ENCODE measurements around the gene FAM177A1.

The FAM177A1 gene

DNA sequence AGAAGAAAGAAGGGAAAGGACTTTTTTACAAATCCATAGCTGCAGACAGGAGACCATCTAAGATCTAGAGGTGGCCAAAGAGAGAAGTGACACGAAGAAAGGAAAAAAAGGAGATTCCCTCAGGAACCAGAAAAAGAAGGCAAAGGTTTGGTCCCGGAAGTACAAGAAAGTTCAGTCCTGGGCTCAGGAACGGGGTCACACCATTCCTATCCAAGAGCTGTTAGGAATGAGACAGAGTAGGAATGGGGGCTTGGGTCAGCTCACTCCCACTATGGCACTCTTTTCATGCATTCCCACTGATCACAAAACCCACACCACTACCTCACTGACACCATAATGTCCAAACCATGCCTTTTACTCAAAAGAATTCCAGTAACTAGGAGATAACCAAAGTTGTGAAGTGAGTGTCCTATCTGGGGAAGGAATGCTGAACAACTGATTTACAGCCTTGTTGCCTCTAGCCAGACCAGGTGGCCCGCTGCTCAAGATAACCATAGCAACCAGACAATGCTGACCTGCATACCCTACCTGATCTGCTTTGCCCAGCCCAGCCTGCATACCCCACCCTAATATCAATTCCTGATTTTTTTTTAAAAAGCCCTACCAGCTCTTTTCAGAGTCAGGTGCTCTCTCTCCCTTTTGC, 67.4 kb downstream of the FAM177A1 start:
- TF ChIP-seq, protein P1, sequence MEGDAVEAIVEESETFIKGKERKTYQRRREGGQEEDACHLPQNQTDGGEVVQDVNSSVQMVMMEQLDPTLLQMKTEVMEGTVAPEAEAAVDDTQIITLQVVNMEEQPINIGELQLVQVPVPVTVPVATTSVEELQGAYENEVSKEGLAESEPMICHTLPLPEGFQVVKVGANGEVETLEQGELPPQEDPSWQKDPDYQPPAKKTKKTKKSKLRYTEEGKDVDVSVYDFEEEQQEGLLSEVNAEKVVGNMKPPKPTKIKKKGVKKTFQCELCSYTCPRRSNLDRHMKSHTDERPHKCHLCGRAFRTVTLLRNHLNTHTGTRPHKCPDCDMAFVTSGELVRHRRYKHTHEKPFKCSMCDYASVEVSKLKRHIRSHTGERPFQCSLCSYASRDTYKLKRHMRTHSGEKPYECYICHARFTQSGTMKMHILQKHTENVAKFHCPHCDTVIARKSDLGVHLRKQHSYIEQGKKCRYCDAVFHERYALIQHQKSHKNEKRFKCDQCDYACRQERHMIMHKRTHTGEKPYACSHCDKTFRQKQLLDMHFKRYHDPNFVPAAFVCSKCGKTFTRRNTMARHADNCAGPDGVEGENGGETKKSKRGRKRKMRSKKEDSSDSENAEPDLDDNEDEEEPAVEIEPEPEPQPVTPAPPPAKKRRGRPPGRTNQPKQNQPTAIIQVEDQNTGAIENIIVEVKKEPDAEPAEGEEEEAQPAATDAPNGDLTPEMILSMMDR (IDR thresholded peaks at IDR 0.05; ENCODE audit: low read depth, low read length, missing control alignments) = no peak
- DNase-seq (ENCODE audit: low read depth) = no peak
- in situ Hi-C loops (cut with HindIII; ENCODE audit: low sequenced_read_pairs) = no loop called here
- no peak overlapping the region for H3K4me3 ChIP-seq (ENCODE audit: low read depth, low read length)

DNA sequence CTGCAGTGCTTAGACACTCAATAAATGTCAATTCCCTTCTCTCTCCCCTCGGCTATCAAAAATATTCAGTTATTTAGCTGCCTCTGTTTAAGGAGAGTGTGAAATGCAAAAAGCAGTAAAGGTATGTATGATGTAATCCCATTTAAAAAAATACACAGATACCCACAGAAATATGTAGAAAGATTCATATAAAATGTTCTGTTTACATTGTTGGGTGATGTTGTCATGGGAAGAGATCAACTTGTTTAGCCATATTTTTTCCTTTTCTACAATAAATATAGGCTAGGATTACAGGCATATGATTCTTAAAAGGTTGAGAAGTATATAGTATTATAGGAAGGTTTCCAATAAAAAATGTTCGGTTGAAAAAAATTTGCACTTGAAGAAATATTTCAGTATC, 68.0 kb downstream of the FAM177A1 start:
- no peak overlapping the region for H3K4me3 ChIP-seq (ENCODE audit: low read depth, low read length)
- in situ Hi-C loops (cut with HindIII; ENCODE audit: low sequenced_read_pairs) = no loop called here
- no peak for DNase-seq (ENCODE audit: low read depth)
- TF ChIP-seq, protein P1 (IDR thresholded peaks at IDR 0.05; ENCODE audit: low read depth, low read length, missing control alignments) = no peak

DNA sequence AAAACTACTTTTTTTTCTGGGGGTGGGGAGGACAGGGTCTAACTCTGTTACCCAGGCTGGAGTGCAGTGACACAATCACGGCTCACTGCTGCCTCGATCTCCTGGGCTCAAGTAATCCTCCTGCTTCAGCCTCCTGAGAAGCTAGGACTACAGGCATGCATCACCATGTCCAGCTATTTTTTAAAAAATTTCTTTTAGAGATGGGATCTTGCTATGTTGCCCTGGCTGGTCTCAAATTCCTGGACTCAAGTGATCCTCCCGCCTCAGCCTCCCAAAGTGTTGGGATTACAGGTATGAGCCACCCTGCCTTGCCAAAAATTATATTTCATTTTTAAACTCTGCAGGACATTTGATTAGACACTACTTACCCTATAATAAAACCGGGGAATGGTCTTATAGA, 70.2 kb downstream of the FAM177A1 start:
- H3K4me3 ChIP-seq (ENCODE audit: low read depth, low read length) = no peak overlapping the region
- in situ Hi-C loops (cut with HindIII; ENCODE audit: low sequenced_read_pairs) = no loop called here
- DNase-seq (ENCODE audit: low read depth) = no peak
- TF ChIP-seq, protein P1 (IDR thresholded peaks at IDR 0.05; ENCODE audit: low read depth, low read length, missing control alignments) = no peak

DNA sequence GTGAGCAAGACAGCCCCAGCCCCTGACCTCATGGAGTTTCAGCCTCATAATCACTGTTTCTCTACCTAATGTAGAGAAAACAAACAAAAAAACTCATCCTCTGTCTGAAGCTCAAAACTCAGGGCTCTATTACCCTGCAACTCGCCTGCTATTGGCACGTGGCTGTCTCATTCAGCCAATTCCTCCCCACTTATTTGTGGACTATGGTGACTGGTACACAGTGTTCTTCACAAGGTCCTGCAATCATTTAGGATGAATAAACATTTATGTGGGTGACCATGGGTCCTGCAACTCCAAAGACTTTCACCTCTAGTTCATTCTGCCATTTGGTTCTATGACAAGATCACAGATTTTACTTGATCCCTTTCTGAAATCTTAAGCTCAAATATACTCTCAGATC, 71.0 kb downstream of the FAM177A1 start:
- TF ChIP-seq, protein P1 (IDR thresholded peaks at IDR 0.05; ENCODE audit: low read depth, low read length, missing control alignments) = no peak
- no peak for DNase-seq (ENCODE audit: low read depth)
- in situ Hi-C loops (cut with HindIII; ENCODE audit: low sequenced_read_pairs) = no loop called here
- H3K4me3 ChIP-seq (ENCODE audit: low read depth, low read length) = no peak overlapping the region

DNA sequence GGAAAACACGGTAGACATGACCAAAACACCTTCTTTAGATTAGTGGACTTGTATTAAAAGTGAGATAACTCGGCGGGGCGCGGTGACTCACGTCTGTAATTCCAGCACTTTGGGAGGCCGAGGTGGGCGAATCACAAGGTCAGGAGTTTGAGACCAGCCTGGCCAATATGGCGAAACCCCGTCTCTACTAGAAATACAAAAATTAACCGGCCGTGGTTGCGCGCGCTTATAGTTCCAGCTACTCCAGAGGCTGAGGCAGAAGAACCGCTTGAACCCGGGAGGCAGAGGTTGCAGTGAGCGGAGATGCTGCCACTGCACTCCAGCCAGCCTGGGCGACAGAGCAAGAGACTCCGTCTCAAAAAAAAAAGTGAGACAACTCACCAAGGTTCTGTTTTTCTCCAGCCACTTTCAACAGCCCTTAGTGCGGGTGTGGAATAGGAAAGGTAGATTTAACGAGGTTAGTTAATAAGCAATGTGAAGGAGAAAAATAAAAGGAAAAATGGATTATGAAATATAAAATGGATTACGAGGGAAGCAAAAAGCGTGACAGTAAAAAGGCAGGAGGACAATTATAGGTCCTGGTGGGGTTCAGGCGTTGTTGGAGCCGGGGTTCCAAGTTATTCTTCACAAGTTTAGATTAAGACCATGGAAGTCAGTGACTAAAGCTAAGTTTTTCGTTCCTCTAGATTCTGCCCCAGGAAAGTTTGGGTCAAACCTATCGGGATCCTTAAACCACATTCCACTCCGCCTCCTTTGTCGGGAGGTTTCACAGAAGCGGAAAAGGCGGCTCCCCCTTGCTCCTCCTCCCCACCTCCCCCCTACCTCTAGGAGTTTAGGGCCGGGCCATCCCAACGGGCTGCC, 75.2 kb downstream of the FAM177A1 start:
- H3K4me3 ChIP-seq (ENCODE audit: low read depth, low read length) = peak overlapping the region; percentile 82
- TF ChIP-seq, protein P1 (IDR thresholded peaks at IDR 0.05; ENCODE audit: low read depth, low read length, missing control alignments) = no peak
- DNase-seq (ENCODE audit: low read depth) = no peak
- in situ Hi-C loops (cut with HindIII; ENCODE audit: low sequenced_read_pairs) = no loop called here

- in situ Hi-C loops (cut with HindIII; ENCODE audit: low sequenced_read_pairs) = no loop called here
- peak; percentile 86 for DNase-seq (ENCODE audit: low read depth)
- TF ChIP-seq, protein P1 (IDR thresholded peaks at IDR 0.05; ENCODE audit: low read depth, low read length, missing control alignments) = no peak
- peak within 1 kb of the TSS; percentile 82 for H3K4me3 ChIP-seq (ENCODE audit: low read depth, low read length)
Observed at GRCh38 chr14:35121887-35122695, 76.0 kb downstream of the FAM177A1 start, which contains the start of the genes PPP2R3C and PRORP. PPP2R3C (minus strand) TSS chr14:35121990; CDS start chr14:35121959, 31 bp downstream. PRORP (plus strand) TSS chr14:35122552; CDS start chr14:35123246, 694 bp downstream.
